ENCODE data around the gene ELF1. TPM values are rescaled to one million over a fixed set of nuclear protein-coding genes. Genes with fewer than 3 reads are reported as not detected.
A peak's percentile ranks its signal among the peaks of the same experiment; 100 is the strongest.

Gene ELF1
- total RNA-seq, 2 donors from 2014 or later: 36.0 to 44.1 TPM

- Histone ChIP-seq H3K9ac (ENCODE audit: extremely low read depth, low read length, poor library complexity, severe bottlenecking) (no peak overlapping the region), H3K27me3 (ENCODE audit: control insufficient read depth, insufficient read depth, low read length, poor library complexity, severe bottlenecking) (no peaks in the 10 kb centered on the region), H3K4me1 (ENCODE audit: control insufficient read depth, insufficient read depth, low read length) (peaks cover 4% of the 10 kb centered on the region), H3K27ac (ENCODE audit: low read depth, low read length) (no peak overlapping the region), H3K4me3 (ENCODE audit: low read length) (no peak overlapping the region), H3K9me3 (ENCODE audit: control insufficient read depth, low read length) (no peaks in the 10 kb centered on the region), H3K36me3 (ENCODE audit: control insufficient read depth, insufficient read depth, low read length) (peaks cover 8% of the 10 kb centered on the region)
- Mint-ChIP-seq H3K27ac (no peak overlapping the region), H3K4me1 (peaks cover 30% of the 10 kb centered on the region), H3K27me3 (ENCODE audit: insufficient read depth) (no peaks in the 10 kb centered on the region), H3K36me3 (ENCODE audit: low read depth) (peaks cover 2% of the 10 kb centered on the region), H3K9me3 (no peaks in the 10 kb centered on the region), H3K4me3 (no peak overlapping the region)
- no peak for TF ChIP-seq CTCF (conservative IDR thresholded peaks at IDR 0.05)
- 87 to 93% methylated on average over 8 to 10 of the region's 11 CpGs for WGBS, 2 experiments (ENCODE audit: insufficient coverage in 1 of 2, insufficient read length in 1 of 2)
- DNase-seq: no peak
Measured at GRCh38 chr13:41056826-41057711, 38.0 kb upstream of the ELF1 start.

- Mint-ChIP-seq H3K36me3 (ENCODE audit: low read depth) (peaks cover 5% of the 10 kb centered on the region), H3K4me1 (peaks cover 30% of the 10 kb centered on the region), H3K4me3 (no peak overlapping the region), H3K27me3 (ENCODE audit: insufficient read depth) (no peaks in the 10 kb centered on the region), H3K27ac (no peak overlapping the region), H3K9me3 (no peaks in the 10 kb centered on the region)
- no peaks in the 10 kb centered on the region for H3K27me3 ChIP-seq (ENCODE audit: control insufficient read depth, insufficient read depth, low read length, poor library complexity, severe bottlenecking)
- peaks cover 4% of the 10 kb centered on the region for H3K4me1 ChIP-seq (ENCODE audit: control insufficient read depth, insufficient read depth, low read length)
- DNase-seq: no peak
- H3K4me3 ChIP-seq (ENCODE audit: low read length): no peak overlapping the region
- H3K27ac ChIP-seq (ENCODE audit: low read depth, low read length): no peak overlapping the region
- H3K9me3 ChIP-seq (ENCODE audit: control insufficient read depth, low read length): no peaks in the 10 kb centered on the region
- TF ChIP-seq CTCF (conservative IDR thresholded peaks at IDR 0.05): no peak
- H3K9ac ChIP-seq (ENCODE audit: extremely low read depth, low read length, poor library complexity, severe bottlenecking): no peak overlapping the region
- H3K36me3 ChIP-seq (ENCODE audit: control insufficient read depth, insufficient read depth, low read length): peaks cover 8% of the 10 kb centered on the region
Measured at GRCh38 chr13:41056194-41056593, 37.1 kb upstream of the ELF1 start.

- 87 to 89% methylated on average over 5 of the region's 5 CpGs for WGBS, 2 experiments (ENCODE audit: insufficient coverage in 1 of 2, insufficient read length in 1 of 2)
Measured at GRCh38 chr13:41054919-41055619, 36.0 kb upstream of the ELF1 start.

More at GRCh38 chr13:41054919-41055619, 36.0 kb upstream of the ELF1 start:
- TF ChIP-seq CTCF (conservative IDR thresholded peaks at IDR 0.05): peak; percentile 71
- no peaks in the 10 kb centered on the region for H3K27me3 ChIP-seq (ENCODE audit: control insufficient read depth, insufficient read depth, low read length, poor library complexity, severe bottlenecking)
- no peak overlapping the region for H3K9ac ChIP-seq (ENCODE audit: extremely low read depth, low read length, poor library complexity, severe bottlenecking)
- H3K4me1 Mint-ChIP-seq: peaks cover 30% of the 10 kb centered on the region
- no peaks in the 10 kb centered on the region for H3K27me3 Mint-ChIP-seq (ENCODE audit: insufficient read depth)
- H3K27ac ChIP-seq (ENCODE audit: low read depth, low read length): no peak overlapping the region
- peaks cover 4% of the 10 kb centered on the region for H3K4me1 ChIP-seq (ENCODE audit: control insufficient read depth, insufficient read depth, low read length)
- H3K4me3 ChIP-seq (ENCODE audit: low read length): no peak overlapping the region
- H3K9me3 ChIP-seq (ENCODE audit: control insufficient read depth, low read length): peaks cover 8% of the 10 kb centered on the region
- peak; percentile 62 for DNase-seq
- H3K36me3 Mint-ChIP-seq (ENCODE audit: low read depth): peaks cover 13% of the 10 kb centered on the region
- peaks cover 11% of the 10 kb centered on the region for H3K36me3 ChIP-seq (ENCODE audit: control insufficient read depth, insufficient read depth, low read length)
- H3K9me3 Mint-ChIP-seq: peaks cover 2% of the 10 kb centered on the region
- no peak overlapping the region for H3K27ac Mint-ChIP-seq
- no peak overlapping the region for H3K4me3 Mint-ChIP-seq
